ENCODE results near the gene ANAPC7.
"Not testable (repeated sequence)": the region's sequence is repeated elsewhere in the genome, so short reads cannot be mapped to it uniquely, and the experiment has no call there.

ANAPC7 gene

GRCh38 chr12:110424237-110424636, 20.7 kb upstream of the ANAPC7 start:
- DNase-seq: no peak
- no peak overlapping the region for H2AFZ ChIP-seq (ENCODE audit: insufficient read depth, low read length, poor library complexity)
- no peak overlapping the region for H2BK5ac ChIP-seq (ENCODE audit: low read depth, low read length, poor library complexity)
- H3K9ac ChIP-seq (ENCODE audit: low read length): no peak overlapping the region
- H2BK120ac ChIP-seq (ENCODE audit: insufficient read depth, low read length, poor library complexity): no peak overlapping the region
- no peak overlapping the region for H3K27ac ChIP-seq (ENCODE audit: low read depth, low read length)
- H3K4ac ChIP-seq (ENCODE audit: low read depth, low read length): no peak overlapping the region
- no peak overlapping the region for H3K18ac ChIP-seq (ENCODE audit: low read length)
- H3K79me2 ChIP-seq (ENCODE audit: control insufficient read depth, insufficient read depth, low read length, poor library complexity): no peaks in the 10 kb centered on the region
- H3K9me3 ChIP-seq (ENCODE audit: insufficient read depth, low read depth, low read length): no peaks in the 10 kb centered on the region
- H3K23ac ChIP-seq (ENCODE audit: low read length): no peak overlapping the region
- H3K79me1 ChIP-seq (ENCODE audit: low read length): no peaks in the 10 kb centered on the region
- no CpG with 5 or more reads among the region's 3 CpGs for WGBS (ENCODE audit: extremely low coverage, insufficient coverage, insufficient read length)
- no peak overlapping the region for H4K8ac ChIP-seq (ENCODE audit: low read depth, low read length)
- no peak overlapping the region for H2AK5ac ChIP-seq (ENCODE audit: low read length)
- H3K14ac ChIP-seq (ENCODE audit: low read length): no peak overlapping the region
- H2BK12ac ChIP-seq (ENCODE audit: low read length): no peak overlapping the region
- H4K91ac ChIP-seq (ENCODE audit: low read depth, low read length): no peak overlapping the region
- H3K4me3 ChIP-seq (ENCODE audit: low read depth, low read length): no peak overlapping the region
- H3K27me3 ChIP-seq (ENCODE audit: insufficient read depth, low read length): no peaks in the 10 kb centered on the region
- H3K36me3 ChIP-seq (ENCODE audit: control insufficient read depth in 1 of 2, insufficient read depth in 2 of 2, low read length in 2 of 2): no peaks in the 10 kb centered on the region
- H3K4me2 ChIP-seq (ENCODE audit: low read length): no peak overlapping the region
- H4K12ac ChIP-seq (ENCODE audit: low read depth, low read length): no peak overlapping the region
- no peaks in the 10 kb centered on the region for H3K4me1 ChIP-seq (ENCODE audit: control insufficient read depth in 1 of 2, insufficient read depth in 2 of 2, low read length in 2 of 2)

GRCh38 chr12:110421701-110422100, 18.2 kb upstream of the ANAPC7 start:
- no peak overlapping the region for H3K14ac ChIP-seq (ENCODE audit: low read length)
- no peak overlapping the region for H4K8ac ChIP-seq (ENCODE audit: low read depth, low read length)
- H2AK5ac ChIP-seq (ENCODE audit: low read length): no peak overlapping the region
- H3K9ac ChIP-seq (ENCODE audit: low read length): no peak overlapping the region
- H3K4me2 ChIP-seq (ENCODE audit: low read length): no peak overlapping the region
- no peak overlapping the region for H3K18ac ChIP-seq (ENCODE audit: low read length)
- no peak overlapping the region for H2AFZ ChIP-seq (ENCODE audit: insufficient read depth, low read length, poor library complexity)
- WGBS (ENCODE audit: extremely low coverage, insufficient coverage, insufficient read length): no CpG with 5 or more reads among the region's 4 CpGs
- H3K4me3 ChIP-seq (ENCODE audit: low read depth, low read length): no peak overlapping the region
- H3K79me2 ChIP-seq (ENCODE audit: control insufficient read depth, insufficient read depth, low read length, poor library complexity): no peaks in the 10 kb centered on the region
- H3K27ac ChIP-seq (ENCODE audit: low read depth, low read length): no peak overlapping the region
- no peak overlapping the region for H4K12ac ChIP-seq (ENCODE audit: low read depth, low read length)
- H3K27me3 ChIP-seq (ENCODE audit: insufficient read depth, low read length): no peaks in the 10 kb centered on the region
- H3K36me3 ChIP-seq (ENCODE audit: control insufficient read depth in 1 of 2, insufficient read depth in 2 of 2, low read length in 2 of 2): no peaks in the 10 kb centered on the region
- no peaks in the 10 kb centered on the region for H3K9me3 ChIP-seq (ENCODE audit: insufficient read depth, low read depth, low read length)
- no peak overlapping the region for H3K23ac ChIP-seq (ENCODE audit: low read length)
- H2BK12ac ChIP-seq (ENCODE audit: low read length): no peak overlapping the region
- no peaks in the 10 kb centered on the region for H3K4me1 ChIP-seq (ENCODE audit: control insufficient read depth in 1 of 2, insufficient read depth in 2 of 2, low read length in 2 of 2)
- H2BK5ac ChIP-seq (ENCODE audit: low read depth, low read length, poor library complexity): no peak overlapping the region
- no peak overlapping the region for H3K4ac ChIP-seq (ENCODE audit: low read depth, low read length)
- H3K79me1 ChIP-seq (ENCODE audit: low read length): no peaks in the 10 kb centered on the region
- DNase-seq: no peak
- no peak overlapping the region for H4K91ac ChIP-seq (ENCODE audit: low read depth, low read length)
- no peak overlapping the region for H2BK120ac ChIP-seq (ENCODE audit: insufficient read depth, low read length, poor library complexity)

GRCh38 chr12:110421159-110421661, 17.7 kb upstream of the ANAPC7 start:
- no peak overlapping the region for H3K27ac ChIP-seq (ENCODE audit: low read depth, low read length)

DNA sequence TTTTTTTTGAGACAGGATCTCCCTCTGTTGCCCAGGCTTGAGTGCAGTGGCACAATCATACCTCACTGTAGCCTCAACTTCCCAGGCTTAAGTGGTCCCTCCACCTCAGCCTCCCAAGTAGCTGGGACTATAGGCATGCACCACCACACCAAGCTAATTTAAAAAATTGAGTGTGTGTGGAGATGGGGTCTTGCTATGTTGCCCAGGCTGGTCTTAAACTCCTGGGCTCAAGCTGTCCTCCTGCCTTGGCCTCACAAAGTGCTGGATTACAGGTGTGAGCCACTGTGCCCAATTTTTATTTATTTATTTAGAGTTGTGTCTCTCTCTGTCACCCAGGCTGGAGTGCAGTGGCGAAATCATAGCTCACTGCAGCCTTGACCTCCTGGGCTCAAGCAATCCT, 17.1 kb upstream of the ANAPC7 start:
- not testable (repeated sequence) for H3K4ac ChIP-seq (ENCODE audit: low read depth, low read length); H3K9ac ChIP-seq (ENCODE audit: low read length); H3K18ac ChIP-seq (ENCODE audit: low read length); H2BK5ac ChIP-seq (ENCODE audit: low read depth, low read length, poor library complexity); H2AK5ac ChIP-seq (ENCODE audit: low read length); H2BK12ac ChIP-seq (ENCODE audit: low read length); H3K79me1 ChIP-seq (ENCODE audit: low read length); H3K79me2 ChIP-seq (ENCODE audit: control insufficient read depth, insufficient read depth, low read length, poor library complexity); H4K12ac ChIP-seq (ENCODE audit: low read depth, low read length); H2AFZ ChIP-seq (ENCODE audit: insufficient read depth, low read length, poor library complexity); H3K4me1 ChIP-seq (ENCODE audit: control insufficient read depth in 1 of 2, insufficient read depth in 2 of 2, low read length in 2 of 2); H3K4me3 ChIP-seq (ENCODE audit: low read depth, low read length); H3K9me3 ChIP-seq (ENCODE audit: insufficient read depth, low read depth, low read length); H3K27me3 ChIP-seq (ENCODE audit: insufficient read depth, low read length); H2BK120ac ChIP-seq (ENCODE audit: insufficient read depth, low read length, poor library complexity); H4K8ac ChIP-seq (ENCODE audit: low read depth, low read length); H4K91ac ChIP-seq (ENCODE audit: low read depth, low read length); H3K36me3 ChIP-seq (ENCODE audit: control insufficient read depth in 1 of 2, insufficient read depth in 2 of 2, low read length in 2 of 2); H3K27ac ChIP-seq (ENCODE audit: low read depth, low read length); H3K14ac ChIP-seq (ENCODE audit: low read length); DNase-seq; H3K4me2 ChIP-seq (ENCODE audit: low read length); H3K23ac ChIP-seq (ENCODE audit: low read length)
- no CpG with 5 or more reads among the region's 1 CpG for WGBS (ENCODE audit: extremely low coverage, insufficient coverage, insufficient read length)

More at GRCh38 chr12:110421159-110421661, 17.7 kb upstream of the ANAPC7 start:
- no peak overlapping the region for H3K14ac ChIP-seq (ENCODE audit: low read length)
- H4K8ac ChIP-seq (ENCODE audit: low read depth, low read length): no peak overlapping the region
- no peak overlapping the region for H3K9ac ChIP-seq (ENCODE audit: low read length)
- no peak for DNase-seq
- no peak overlapping the region for H3K4me3 ChIP-seq (ENCODE audit: low read depth, low read length)
- no peak overlapping the region for H2BK5ac ChIP-seq (ENCODE audit: low read depth, low read length, poor library complexity)
- H2AK5ac ChIP-seq (ENCODE audit: low read length): no peak overlapping the region
- no peak overlapping the region for H3K4me2 ChIP-seq (ENCODE audit: low read length)
- no peak overlapping the region for H3K4ac ChIP-seq (ENCODE audit: low read depth, low read length)
- no peak overlapping the region for H4K91ac ChIP-seq (ENCODE audit: low read depth, low read length)
- no peak overlapping the region for H2BK120ac ChIP-seq (ENCODE audit: insufficient read depth, low read length, poor library complexity)
- H3K4me1 ChIP-seq (ENCODE audit: control insufficient read depth in 1 of 2, insufficient read depth in 2 of 2, low read length in 2 of 2): no peaks in the 10 kb centered on the region
- H2AFZ ChIP-seq (ENCODE audit: insufficient read depth, low read length, poor library complexity): no peak overlapping the region
- H3K23ac ChIP-seq (ENCODE audit: low read length): no peak overlapping the region
- no CpG with 5 or more reads among the region's 3 CpGs for WGBS (ENCODE audit: extremely low coverage, insufficient coverage, insufficient read length)
- H2BK12ac ChIP-seq (ENCODE audit: low read length): no peak overlapping the region
- no peaks in the 10 kb centered on the region for H3K79me1 ChIP-seq (ENCODE audit: low read length)
- H3K36me3 ChIP-seq (ENCODE audit: control insufficient read depth in 1 of 2, insufficient read depth in 2 of 2, low read length in 2 of 2): no peaks in the 10 kb centered on the region
- no peaks in the 10 kb centered on the region for H3K79me2 ChIP-seq (ENCODE audit: control insufficient read depth, insufficient read depth, low read length, poor library complexity)
- H3K18ac ChIP-seq (ENCODE audit: low read length): no peak overlapping the region
- H3K9me3 ChIP-seq (ENCODE audit: insufficient read depth, low read depth, low read length): no peaks in the 10 kb centered on the region
- H3K27me3 ChIP-seq (ENCODE audit: insufficient read depth, low read length): no peaks in the 10 kb centered on the region
- H4K12ac ChIP-seq (ENCODE audit: low read depth, low read length): no peak overlapping the region
